WTC11 (cell line): ENCODE measurements around the gene TAP2. TPM values are rescaled to one million over a fixed set of nuclear protein-coding genes. Genes with fewer than 3 reads are reported as not detected.

Experiments
- ATAC-seq: fragments of 200-7000 bp; cut with Tn5 transposase; 2 replicates; pipeline ENCODE4 v1.10.0; 2021; ENCODE audit warnings: mild to moderate bottlenecking, moderate library complexity
- CTCF ChIA-PET: fragments of 300-600 bp; sonication (Branson Sonifier 250); formaldehyde crosslinking; loops from one replicate; lab custom pipeline; 2021; ENCODE audit warnings: antibody characterized with exemption; lab: Charles Lee
- POLR2A ChIA-PET: fragments of 350-600 bp; sonication (Branson Sonifier 250); formaldehyde crosslinking; loops from one replicate; lab custom pipeline; 2021; ENCODE audit warnings: antibody characterized with exemption; lab: Charles Lee
- DNase-seq: peaks from one replicate; pipeline ENCODE4 v3.0.0; 2021; ENCODE audit warnings: low spot score
- H3K27ac Mint-ChIP-seq: 2 replicates; pipeline ENCODE4 v1.8.0; 2021; ENCODE audit warnings: mixed read lengths
- H3K27me3 Mint-ChIP-seq: 2 replicates; pipeline ENCODE4 v1.8.0; 2021; ENCODE audit warnings: low read depth, mild to moderate bottlenecking, moderate library complexity, mixed read lengths
- H3K36me3 Mint-ChIP-seq: 2 replicates; pipeline ENCODE4 v1.8.0; 2021; ENCODE audit warnings: mixed read lengths
- H3K4me1 Mint-ChIP-seq: 2 replicates; pipeline ENCODE4 v1.8.0; 2022; ENCODE audit warnings: mixed read lengths
- H3K4me3 Mint-ChIP-seq: 2 replicates; pipeline ENCODE4 v1.8.0; 2021; ENCODE audit warnings: mild to moderate bottlenecking, moderate library complexity, mixed read lengths
- H3K9me3 Mint-ChIP-seq: 2 replicates; pipeline ENCODE4 v1.8.0; 2021; ENCODE audit warnings: mixed read lengths
- CBFB ChIP-seq: sonication (generic); formaldehyde crosslinking; IDR thresholded peaks from 2 replicates; pipeline ENCODE4 v1.8.1; 2022; ENCODE audit warnings: mild to moderate bottlenecking, low read depth, missing genetic modification reagents
- CREB1 ChIP-seq: sonication (generic); formaldehyde crosslinking; IDR thresholded peaks from 2 replicates; pipeline ENCODE4 v1.8.0; 2023; ENCODE audit warnings: mild to moderate bottlenecking, missing genetic modification reagents
- ELF4 ChIP-seq: sonication (generic); formaldehyde crosslinking; IDR thresholded peaks from 2 replicates; pipeline ENCODE4 v1.8.1; 2022; ENCODE audit warnings: low read depth, mild to moderate bottlenecking, moderate library complexity, missing genetic modification reagents
- MXD4 ChIP-seq: fragments of 250-450 bp; sonication (Bioruptor Pico); IDR thresholded peaks from 2 replicates; pipeline ENCODE4 v1.8.0; 2021; ENCODE audit warnings: mild to moderate bottlenecking, moderate library complexity, borderline replicate concordance
- NFATC4 ChIP-seq: fragments of 250-450 bp; sonication (Bioruptor Pico); IDR thresholded peaks from 2 replicates; pipeline ENCODE4 v1.9.0; 2021; ENCODE audit warnings: mild to moderate bottlenecking
- NR3C1 ChIP-seq: sonication (generic); formaldehyde crosslinking; conservative IDR thresholded peaks from 2 replicates; pipeline ENCODE4 v1.8.1; 2023; ENCODE audit warnings: low read depth, mild to moderate bottlenecking, missing genetic modification reagents
- RELA ChIP-seq: sonication (generic); formaldehyde crosslinking; IDR thresholded peaks from 2 replicates; pipeline ENCODE4 v1.8.1; 2022; ENCODE audit warnings: missing genetic modification reagents, mild to moderate bottlenecking, borderline replicate concordance
- RORB ChIP-seq: fragments of 250-450 bp; sonication (Bioruptor Pico); IDR thresholded peaks from 2 replicates; pipeline ENCODE4 v1.9.0; 2021; ENCODE audit warnings: mild to moderate bottlenecking
- SMAD3 ChIP-seq: sonication (generic); formaldehyde crosslinking; IDR thresholded peaks from 2 replicates; pipeline ENCODE4 v1.8.0; 2022; ENCODE audit warnings: missing genetic modification reagents, mild to moderate bottlenecking, borderline replicate concordance
- ZNF219 ChIP-seq: sonication (generic); formaldehyde crosslinking; IDR thresholded peaks from 2 replicates; pipeline ENCODE4 v1.8.0; 2023; ENCODE audit warnings: missing genetic modification reagents, mild to moderate bottlenecking, borderline replicate concordance
- ZNF396 ChIP-seq: fragments of 250-450 bp; sonication (Bioruptor Pico); IDR thresholded peaks from 2 replicates; pipeline ENCODE4 v1.8.0; 2021; ENCODE audit warnings: mild to moderate bottlenecking, moderate library complexity, borderline replicate concordance
- ZNF423 ChIP-seq: fragments of 250-450 bp; sonication (Bioruptor Pico); IDR thresholded peaks from 2 replicates; pipeline ENCODE4 v2.1.2; 2022; ENCODE audit warnings: mild to moderate bottlenecking, moderate library complexity
- total RNA-seq: library from RNA; stranded (reverse); gene quantifications from 3 replicates; pipeline ENCODE4 v1.2.3, GENCODE V29; 2021
- TF ChIP-seq, protein P1 (sequence below): fragments of 250-450 bp; sonication (Bioruptor Pico); IDR thresholded peaks from 2 replicates; pipeline ENCODE4 v1.9.0; 2021; ENCODE audit warnings: moderate library complexity, mild to moderate bottlenecking, inconsistent platforms, borderline replicate concordance
- TF ChIP-seq, protein P2 (sequence below): sonication (generic); formaldehyde crosslinking; IDR thresholded peaks from 2 replicates; pipeline ENCODE4 v1.8.1; 2022; ENCODE audit warnings: mild to moderate bottlenecking, missing genetic modification reagents, moderate library complexity, borderline replicate concordance
- TF ChIP-seq, protein P3 (sequence below): fragments of 250-450 bp; sonication (Bioruptor Pico); IDR thresholded peaks from 2 replicates; pipeline ENCODE4 v1.8.0; 2021; ENCODE audit warnings: mild to moderate bottlenecking
- TF ChIP-seq, protein P4 (sequence below): sonication (generic); formaldehyde crosslinking; IDR thresholded peaks from 2 replicates; pipeline ENCODE4 v1.8.1; 2023; ENCODE audit warnings: mild to moderate bottlenecking, missing genetic modification reagents
- TF ChIP-seq, protein P5 (sequence below): sonication (generic); formaldehyde crosslinking; IDR thresholded peaks from 2 replicates; pipeline ENCODE4 v1.8.0; 2023; ENCODE audit warnings: mild to moderate bottlenecking, missing genetic modification reagents
- TF ChIP-seq, protein P6 (sequence below): sonication (generic); formaldehyde crosslinking; IDR thresholded peaks from 2 replicates; pipeline ENCODE4 v1.8.0; 2022; ENCODE audit warnings: mild to moderate bottlenecking, missing genetic modification reagents
- TF ChIP-seq, protein P7 (sequence below): sonication (generic); formaldehyde crosslinking; IDR thresholded peaks from 2 replicates; pipeline ENCODE4 v1.8.1; 2022; ENCODE audit warnings: low read depth, mild to moderate bottlenecking, moderate library complexity, missing genetic modification reagents, borderline replicate concordance

The TAP2 gene
- total RNA-seq, 1 experiment from 2014 or later: 23.0 TPM

DNA sequence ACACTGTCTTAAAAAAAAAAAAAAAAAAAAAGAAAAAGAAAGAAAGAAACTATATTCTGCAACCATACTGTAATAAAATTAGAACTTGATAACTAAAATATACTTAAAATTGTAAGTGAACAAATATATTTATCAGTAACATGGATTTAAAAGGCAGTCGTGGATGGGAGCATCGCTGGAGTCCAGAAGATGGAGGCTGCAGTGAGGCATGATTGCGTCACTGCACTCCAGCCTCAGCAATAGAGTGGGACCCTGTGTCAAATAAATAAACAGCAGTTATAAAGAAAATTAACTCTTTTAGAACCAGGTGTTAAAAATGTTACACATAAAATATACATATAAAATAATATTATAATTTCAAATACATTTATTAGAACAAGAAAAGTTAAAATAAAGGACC is 24.2 kb upstream of the TAP2 start (continued):
- TF ChIP-seq, protein P1, sequence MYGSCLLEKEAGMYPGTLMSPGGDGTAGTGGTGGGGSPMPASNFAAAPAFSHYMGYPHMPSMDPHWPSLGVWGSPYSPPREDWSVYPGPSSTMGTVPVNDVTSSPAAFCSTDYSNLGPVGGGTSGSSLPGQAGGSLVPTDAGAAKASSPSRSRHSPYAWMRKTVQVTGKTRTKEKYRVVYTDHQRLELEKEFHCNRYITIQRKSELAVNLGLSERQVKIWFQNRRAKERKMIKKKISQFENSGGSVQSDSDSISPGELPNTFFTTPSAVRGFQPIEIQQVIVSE (CRISPR knock-in tag): no peak
- TF ChIP-seq CBFB (CRISPR knock-in tag): no peak
- TF ChIP-seq, protein P2, sequence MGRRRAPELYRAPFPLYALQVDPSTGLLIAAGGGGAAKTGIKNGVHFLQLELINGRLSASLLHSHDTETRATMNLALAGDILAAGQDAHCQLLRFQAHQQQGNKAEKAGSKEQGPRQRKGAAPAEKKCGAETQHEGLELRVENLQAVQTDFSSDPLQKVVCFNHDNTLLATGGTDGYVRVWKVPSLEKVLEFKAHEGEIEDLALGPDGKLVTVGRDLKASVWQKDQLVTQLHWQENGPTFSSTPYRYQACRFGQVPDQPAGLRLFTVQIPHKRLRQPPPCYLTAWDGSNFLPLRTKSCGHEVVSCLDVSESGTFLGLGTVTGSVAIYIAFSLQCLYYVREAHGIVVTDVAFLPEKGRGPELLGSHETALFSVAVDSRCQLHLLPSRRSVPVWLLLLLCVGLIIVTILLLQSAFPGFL (CRISPR knock-in tag): no peak
- no peak for TF ChIP-seq NR3C1 (CRISPR knock-in tag)
- TF ChIP-seq MXD4 (CRISPR knock-in tag): no peak
- TF ChIP-seq ZNF396 (CRISPR knock-in tag): no peak
- TF ChIP-seq, protein P3, sequence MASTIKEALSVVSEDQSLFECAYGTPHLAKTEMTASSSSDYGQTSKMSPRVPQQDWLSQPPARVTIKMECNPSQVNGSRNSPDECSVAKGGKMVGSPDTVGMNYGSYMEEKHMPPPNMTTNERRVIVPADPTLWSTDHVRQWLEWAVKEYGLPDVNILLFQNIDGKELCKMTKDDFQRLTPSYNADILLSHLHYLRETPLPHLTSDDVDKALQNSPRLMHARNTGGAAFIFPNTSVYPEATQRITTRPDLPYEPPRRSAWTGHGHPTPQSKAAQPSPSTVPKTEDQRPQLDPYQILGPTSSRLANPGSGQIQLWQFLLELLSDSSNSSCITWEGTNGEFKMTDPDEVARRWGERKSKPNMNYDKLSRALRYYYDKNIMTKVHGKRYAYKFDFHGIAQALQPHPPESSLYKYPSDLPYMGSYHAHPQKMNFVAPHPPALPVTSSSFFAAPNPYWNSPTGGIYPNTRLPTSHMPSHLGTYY (CRISPR knock-in tag): no peak
- TF ChIP-seq, protein P4, sequence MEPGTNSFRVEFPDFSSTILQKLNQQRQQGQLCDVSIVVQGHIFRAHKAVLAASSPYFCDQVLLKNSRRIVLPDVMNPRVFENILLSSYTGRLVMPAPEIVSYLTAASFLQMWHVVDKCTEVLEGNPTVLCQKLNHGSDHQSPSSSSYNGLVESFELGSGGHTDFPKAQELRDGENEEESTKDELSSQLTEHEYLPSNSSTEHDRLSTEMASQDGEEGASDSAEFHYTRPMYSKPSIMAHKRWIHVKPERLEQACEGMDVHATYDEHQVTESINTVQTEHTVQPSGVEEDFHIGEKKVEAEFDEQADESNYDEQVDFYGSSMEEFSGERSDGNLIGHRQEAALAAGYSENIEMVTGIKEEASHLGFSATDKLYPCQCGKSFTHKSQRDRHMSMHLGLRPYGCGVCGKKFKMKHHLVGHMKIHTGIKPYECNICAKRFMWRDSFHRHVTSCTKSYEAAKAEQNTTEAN (CRISPR knock-in tag): no peak
- no peak for TF ChIP-seq SMAD3 (CRISPR knock-in tag)
- TF ChIP-seq ZNF219 (CRISPR knock-in tag): no peak
- TF ChIP-seq RELA: no peak
- TF ChIP-seq, protein P5, sequence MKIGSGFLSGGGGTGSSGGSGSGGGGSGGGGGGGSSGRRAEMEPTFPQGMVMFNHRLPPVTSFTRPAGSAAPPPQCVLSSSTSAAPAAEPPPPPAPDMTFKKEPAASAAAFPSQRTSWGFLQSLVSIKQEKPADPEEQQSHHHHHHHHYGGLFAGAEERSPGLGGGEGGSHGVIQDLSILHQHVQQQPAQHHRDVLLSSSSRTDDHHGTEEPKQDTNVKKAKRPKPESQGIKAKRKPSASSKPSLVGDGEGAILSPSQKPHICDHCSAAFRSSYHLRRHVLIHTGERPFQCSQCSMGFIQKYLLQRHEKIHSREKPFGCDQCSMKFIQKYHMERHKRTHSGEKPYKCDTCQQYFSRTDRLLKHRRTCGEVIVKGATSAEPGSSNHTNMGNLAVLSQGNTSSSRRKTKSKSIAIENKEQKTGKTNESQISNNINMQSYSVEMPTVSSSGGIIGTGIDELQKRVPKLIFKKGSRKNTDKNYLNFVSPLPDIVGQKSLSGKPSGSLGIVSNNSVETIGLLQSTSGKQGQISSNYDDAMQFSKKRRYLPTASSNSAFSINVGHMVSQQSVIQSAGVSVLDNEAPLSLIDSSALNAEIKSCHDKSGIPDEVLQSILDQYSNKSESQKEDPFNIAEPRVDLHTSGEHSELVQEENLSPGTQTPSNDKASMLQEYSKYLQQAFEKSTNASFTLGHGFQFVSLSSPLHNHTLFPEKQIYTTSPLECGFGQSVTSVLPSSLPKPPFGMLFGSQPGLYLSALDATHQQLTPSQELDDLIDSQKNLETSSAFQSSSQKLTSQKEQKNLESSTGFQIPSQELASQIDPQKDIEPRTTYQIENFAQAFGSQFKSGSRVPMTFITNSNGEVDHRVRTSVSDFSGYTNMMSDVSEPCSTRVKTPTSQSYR (CRISPR knock-in tag): no peak
- TF ChIP-seq ZNF423 (CRISPR knock-in tag): no peak

DNA sequence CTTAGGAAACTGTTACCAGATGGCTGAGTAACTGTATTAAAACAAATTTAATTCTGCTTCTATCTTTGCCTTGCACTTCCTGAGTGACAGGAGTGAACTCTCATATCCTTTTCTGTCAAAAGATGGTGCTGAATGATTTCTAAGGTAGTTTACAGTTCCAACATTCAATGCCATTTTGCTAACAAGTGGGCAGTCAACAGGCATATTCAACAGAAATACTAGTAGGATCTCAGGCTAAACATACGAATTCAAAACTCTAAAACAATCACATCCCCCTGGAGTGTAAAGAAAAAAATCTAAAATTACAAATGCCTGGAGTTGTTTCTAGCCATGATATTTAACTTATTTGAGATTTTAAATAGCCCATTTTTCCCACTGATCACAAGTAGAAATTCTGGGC is 22.1 kb upstream of the TAP2 start:
- peak overlapping the region; percentile 88 for H3K27ac Mint-ChIP-seq
- H3K27me3 Mint-ChIP-seq: peaks cover 37% of the 10 kb centered on the region
- CTCF ChIA-PET: interaction anchor here (0.7 to 9.4 kb wide), 12 partner anchors 8 to 124 kb away, joined by 3 to 291 read pairs (median 7); partner anchors contain the start of genes HLA-DMA and TAP2
- POLR2A ChIA-PET: interaction anchor here (1.0 to 1.4 kb wide), 3 partner anchors 22 to 111 kb away, joined by 3 to 8 read pairs (median 3); partner anchors contain the start of gene TAP2
- no peaks in the 10 kb centered on the region for H3K36me3 Mint-ChIP-seq
- no peak overlapping the region for H3K4me3 Mint-ChIP-seq
- DNase-seq (no peak), ATAC-seq (no peak)
- H3K9me3 Mint-ChIP-seq: no peaks in the 10 kb centered on the region
- no peak for TF ChIP-seq ZNF396 (CRISPR knock-in tag)
- no peak for TF ChIP-seq CREB1
- TF ChIP-seq NFATC4: no peak
- TF ChIP-seq RORB (CRISPR knock-in tag): no peak
- TF ChIP-seq, protein P6, sequence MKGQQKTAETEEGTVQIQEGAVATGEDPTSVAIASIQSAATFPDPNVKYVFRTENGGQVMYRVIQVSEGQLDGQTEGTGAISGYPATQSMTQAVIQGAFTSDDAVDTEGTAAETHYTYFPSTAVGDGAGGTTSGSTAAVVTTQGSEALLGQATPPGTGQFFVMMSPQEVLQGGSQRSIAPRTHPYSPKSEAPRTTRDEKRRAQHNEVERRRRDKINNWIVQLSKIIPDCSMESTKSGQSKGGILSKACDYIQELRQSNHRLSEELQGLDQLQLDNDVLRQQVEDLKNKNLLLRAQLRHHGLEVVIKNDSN (CRISPR knock-in tag): no peak
- TF ChIP-seq ELF4 (CRISPR knock-in tag): no peak
- TF ChIP-seq, protein P7, sequence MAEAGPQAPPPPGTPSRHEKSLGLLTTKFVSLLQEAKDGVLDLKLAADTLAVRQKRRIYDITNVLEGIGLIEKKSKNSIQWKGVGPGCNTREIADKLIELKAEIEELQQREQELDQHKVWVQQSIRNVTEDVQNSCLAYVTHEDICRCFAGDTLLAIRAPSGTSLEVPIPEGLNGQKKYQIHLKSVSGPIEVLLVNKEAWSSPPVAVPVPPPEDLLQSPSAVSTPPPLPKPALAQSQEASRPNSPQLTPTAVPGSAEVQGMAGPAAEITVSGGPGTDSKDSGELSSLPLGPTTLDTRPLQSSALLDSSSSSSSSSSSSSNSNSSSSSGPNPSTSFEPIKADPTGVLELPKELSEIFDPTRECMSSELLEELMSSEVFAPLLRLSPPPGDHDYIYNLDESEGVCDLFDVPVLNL (CRISPR knock-in tag): no peak
- TF ChIP-seq, all 79 proteins: peak for 0
- peaks cover 10% of the 10 kb centered on the region for H3K4me1 Mint-ChIP-seq
